Stimulated activated CD8-positive, alpha-beta memory T cell treated with anti-CD3 and anti-CD28 coated beads, Interleukin-12 subunit alpha, Interleukin-12 subunit beta, amount 100 ng/mL, for 4 hours (primary cell): ENCODE measurements around the gene KCTD8.

Experiments
- DNase-seq: peaks from one replicate; pipeline ENCODE4 v3.0.0-alpha.2; 2020; ENCODE audit warnings: low read depth

KCTD8 gene

GRCh38 chr4:44448521-44449461, at the start of gene KCTD8:
KCTD8 (minus strand) TSS chr4:44448809.
- DNase-seq, result no peak

GRCh38 chr4:44494810-44495701, 46.4 kb upstream of the KCTD8 start:
- DNase-seq, result no peak

GRCh38 chr4:44493924-44494323, 45.3 kb upstream of the KCTD8 start:
- DNase-seq, result no peak

- DNase-seq, result no peak
Observed at GRCh38 chr4:44487341-44487740, 38.7 kb upstream of the KCTD8 start.

- DNase-seq, result no peak
Observed at GRCh38 chr4:44479731-44480130, 31.1 kb upstream of the KCTD8 start.

GRCh38 chr4:44462259-44462658, 13.7 kb upstream of the KCTD8 start:
- DNase-seq, result no peak

DNA sequence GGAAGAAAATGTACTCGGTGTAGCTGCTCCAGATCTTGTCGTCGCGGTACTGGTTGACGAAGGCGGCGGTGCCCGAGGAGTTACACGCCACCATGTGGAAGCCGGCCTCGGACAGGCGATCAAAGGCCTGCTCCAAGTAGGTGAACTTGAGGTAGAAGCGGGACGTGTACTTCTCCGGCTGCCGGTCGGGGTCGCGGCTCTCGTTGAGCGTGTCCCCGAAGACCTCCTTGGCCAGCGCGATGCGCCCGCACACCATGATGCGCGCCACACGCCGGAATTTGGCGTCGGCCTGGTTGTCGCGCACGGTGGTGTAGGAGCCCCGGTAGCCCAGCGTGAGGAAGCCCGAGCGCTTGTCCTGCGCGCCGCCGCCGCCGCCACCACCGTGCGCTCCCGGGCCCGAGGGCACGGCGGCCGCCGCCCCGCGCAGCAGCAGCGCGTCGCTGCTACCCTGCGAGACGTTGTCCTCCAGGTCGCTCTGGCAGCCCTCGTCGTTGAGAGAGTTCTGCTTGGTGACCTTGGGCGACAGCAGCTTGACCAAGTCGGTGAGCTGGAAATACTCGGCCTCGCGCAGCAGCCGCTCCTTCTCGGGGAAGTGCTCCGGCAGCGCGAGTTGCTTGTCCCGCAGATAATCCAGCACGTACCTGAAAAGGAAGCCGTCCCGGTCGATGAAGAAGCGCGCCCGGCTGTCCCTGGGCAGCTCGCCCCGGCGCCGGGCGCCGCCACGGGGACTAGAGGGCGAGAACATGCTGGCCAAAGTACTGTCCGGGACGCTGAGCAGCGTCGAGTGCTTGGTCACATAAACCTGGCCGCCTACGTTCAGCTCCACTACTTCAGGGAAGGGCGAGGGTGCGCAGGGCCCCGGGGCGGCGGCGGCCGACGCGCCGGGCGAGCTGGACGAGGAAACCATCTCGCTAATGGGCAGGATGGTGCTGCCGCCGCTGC, 775 bp downstream of the KCTD8 start:
- DNase-seq, result no peak

DNA sequence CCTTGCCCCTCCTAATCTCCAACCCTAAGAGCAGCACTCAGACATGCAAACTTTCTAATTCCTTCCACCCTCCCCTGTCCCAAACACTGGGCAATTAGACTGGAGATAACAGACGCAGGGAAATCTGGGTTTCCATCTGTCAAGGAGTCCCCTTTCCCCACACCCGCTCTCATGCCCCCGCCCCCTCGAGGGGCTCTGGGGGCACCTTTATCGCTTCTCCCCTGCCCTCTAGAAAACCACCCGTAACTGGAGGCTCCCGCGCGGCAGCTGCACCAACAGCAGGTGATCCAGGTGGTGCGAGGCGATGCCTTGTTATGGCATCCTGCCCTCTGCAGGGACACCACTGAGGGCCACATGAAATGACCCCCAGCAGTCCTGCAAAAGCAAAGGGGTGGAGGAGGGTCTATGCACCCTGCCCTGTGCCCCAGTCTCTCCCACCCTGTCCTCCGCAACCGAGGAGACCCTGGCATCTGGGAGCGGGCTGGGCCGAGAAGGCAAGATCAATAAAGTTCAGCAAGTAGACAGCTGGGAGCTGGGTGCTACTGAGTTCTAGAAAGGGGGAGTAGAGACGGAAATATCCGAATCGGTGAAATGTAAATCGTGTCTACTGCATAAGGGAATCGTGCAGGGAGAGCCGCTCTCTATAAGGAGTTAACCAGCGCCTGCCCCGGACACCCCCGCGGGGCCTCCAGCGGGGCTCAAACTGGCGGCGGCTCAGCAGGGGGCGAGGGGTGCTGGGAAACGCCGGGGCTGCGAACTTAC, 1.6 kb downstream of the KCTD8 start:
- DNase-seq, result no peak

- no peak for DNase-seq
Observed at GRCh38 chr4:44446191-44446590, 2.4 kb downstream of the KCTD8 start.

GRCh38 chr4:44438687-44439086, 9.9 kb downstream of the KCTD8 start:
- no peak for DNase-seq

DNA sequence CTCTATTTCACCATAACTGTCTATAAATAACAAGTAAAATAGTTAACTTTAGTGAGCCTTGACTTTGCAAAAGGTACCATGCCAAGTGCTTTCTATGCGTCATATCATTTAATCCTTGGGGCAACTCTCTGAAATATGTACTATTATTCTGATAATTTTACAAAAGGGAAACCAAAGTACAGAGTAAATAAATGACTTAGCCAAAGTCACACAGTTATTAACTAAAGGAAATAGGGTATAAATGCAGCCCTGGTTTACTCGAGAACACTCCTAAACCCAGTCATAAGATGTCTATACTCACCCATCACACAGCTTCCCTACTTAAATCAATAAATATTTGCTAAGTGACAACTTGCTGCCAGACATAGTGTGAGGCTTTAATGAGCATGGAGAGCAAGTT, 14.4 kb downstream of the KCTD8 start:
- no peak for DNase-seq

GRCh38 chr4:44425614-44426208, 22.9 kb downstream of the KCTD8 start:
- no peak for DNase-seq

DNA sequence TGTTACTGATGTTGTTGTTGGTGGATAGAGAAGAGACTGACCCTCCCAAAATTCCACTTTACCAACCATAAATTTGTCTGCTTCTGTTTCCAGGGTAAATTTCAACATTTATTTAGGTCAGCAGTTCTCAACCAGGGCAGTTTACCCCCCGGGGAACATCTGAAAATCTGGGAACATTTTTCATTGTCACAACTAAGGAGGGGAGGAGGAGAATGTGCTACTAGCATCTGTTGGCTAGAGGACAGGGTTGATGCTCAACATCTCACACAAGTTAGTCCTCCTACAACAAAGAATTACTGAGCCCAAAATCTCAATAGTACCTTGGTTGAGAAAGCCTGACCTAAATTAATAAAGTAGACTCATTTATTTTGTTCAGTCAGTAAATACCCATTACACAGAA, 25.7 kb downstream of the KCTD8 start:
- no peak for DNase-seq

DNA sequence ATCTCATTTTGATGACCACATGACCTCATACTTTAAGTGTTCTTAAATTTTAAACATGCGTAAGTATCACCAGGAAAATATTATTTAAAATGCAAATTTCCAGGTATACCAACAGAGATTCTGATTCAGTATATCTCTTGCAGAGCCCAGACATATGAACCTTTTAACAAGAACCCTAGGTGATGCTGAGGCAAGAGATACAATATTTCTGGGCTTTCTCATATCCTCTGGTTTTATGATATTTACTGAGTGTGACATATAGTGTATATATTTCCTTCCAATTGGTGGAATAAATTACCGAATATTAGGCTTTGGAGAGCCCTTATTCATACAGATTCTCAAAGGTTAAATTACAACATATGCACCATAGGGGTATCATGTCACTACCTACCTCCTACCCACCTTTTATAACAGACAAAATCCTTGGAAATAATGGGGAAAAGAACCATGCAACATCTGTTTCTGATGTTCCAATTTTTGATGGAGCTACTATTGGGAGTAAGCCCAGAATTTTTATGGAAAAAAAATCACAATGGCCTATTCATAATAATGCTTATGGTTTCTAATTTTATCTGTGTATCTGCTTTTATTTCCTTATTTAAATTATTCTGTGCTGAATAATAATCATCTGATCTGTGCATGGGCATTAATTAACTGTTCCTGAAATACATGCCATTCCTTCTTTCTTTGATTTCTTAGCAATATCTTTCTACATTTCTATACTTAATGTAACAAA, 27.1 kb downstream of the KCTD8 start:
- no peak for DNase-seq

DNA sequence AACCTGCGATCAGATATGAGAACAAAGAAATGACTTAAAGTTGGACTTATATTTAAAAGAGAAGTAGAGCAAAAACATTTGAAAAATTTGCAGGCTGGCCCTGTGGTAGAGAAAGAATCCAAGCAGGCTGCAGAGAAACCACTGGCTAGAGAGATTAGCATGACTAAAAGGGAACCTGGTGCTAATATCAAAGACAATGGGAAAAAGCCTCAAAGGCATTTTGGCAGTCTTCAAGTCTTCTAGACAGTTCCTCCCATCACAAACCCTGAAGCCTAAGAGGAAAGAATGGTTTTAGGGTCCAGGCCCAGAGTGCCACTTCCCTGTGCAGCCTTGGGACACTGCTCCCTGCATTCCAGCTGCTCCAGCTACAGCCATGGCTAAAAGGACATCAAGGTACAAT, 33.4 kb downstream of the KCTD8 start:
- no peak for DNase-seq

- no peak for DNase-seq
Observed at GRCh38 chr4:44368413-44369167, 80.0 kb downstream of the KCTD8 start.

DNA sequence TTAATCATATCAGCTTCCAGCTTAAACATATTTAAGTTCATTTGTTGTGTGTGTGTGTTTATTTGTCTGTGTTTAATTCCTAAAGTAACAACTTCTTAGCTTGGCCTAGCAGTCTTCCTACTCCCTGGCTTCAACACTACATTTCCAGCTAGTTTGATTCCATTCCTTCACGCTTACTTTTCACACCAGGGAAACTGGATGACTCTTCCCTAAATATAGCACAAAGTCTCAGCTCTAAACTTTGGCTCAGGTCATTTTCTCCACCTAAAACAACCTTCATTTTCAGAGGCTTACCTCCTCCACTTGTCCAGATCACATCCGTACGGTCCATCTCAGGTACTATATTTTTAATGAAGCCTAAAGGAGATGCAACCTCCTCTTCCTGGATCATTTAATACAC, 94.4 kb downstream of the KCTD8 start:
- no peak for DNase-seq

DNA sequence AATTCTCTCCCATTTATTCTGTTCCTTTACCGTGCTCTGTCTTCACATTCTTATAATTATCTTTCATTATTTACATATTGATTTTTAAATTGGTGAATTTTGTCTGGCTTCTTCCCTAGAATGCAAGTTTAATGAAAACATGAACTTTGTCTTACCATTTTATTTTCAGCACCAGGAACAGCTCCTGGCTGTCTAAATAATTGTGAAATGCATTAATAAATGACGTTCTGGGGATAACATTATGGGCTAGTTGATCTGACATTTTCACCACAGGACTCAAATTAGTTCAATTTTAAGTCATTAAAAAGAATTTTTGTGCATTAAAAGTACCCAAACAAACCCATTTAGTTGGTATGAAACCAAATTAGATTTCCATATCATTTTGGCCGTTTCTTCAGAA, 97.5 kb downstream of the KCTD8 start:
- no peak for DNase-seq

DNA sequence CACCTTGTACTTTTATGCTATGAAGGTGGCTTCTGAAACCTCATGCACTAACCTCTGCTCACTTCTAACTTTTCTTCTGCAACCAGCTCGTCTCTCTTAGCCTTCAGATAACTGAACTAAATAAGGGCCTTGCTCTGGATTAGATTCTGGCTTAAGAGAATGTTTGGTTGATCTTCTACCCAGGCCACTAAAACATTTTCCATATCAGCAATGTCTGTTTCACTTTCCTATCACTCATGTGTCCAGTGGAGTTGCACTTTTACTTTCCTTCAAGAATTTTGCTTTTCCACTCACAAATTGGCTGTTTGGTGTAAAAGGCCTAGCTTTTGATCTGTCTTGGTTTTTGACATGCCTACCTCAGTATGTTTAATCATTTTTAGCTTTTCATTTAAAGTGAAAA, 105.8 kb downstream of the KCTD8 start:
- DNase-seq, result no peak
